Activated naive CD4-positive, alpha-beta T cell treated with anti-CD3 and anti-CD28 coated beads, Interleukin-2, amount 10 ng/mL, durations not matched to agents 7 days and 5 days (primary cell): ENCODE results near the gene KIAA0408.
"Not testable (repeated sequence)": the region's sequence is repeated elsewhere in the genome, so short reads cannot be mapped to it uniquely, and the experiment has no call there.

ENCODE experiments used
- CTCF ChIA-PET: fragments of 350-600 bp; sonication (Branson Sonifier 250); formaldehyde crosslinking; loops from one replicate; lab custom pipeline; 2021; ENCODE audit warnings: antibody characterized with exemption; lab: Charles Lee
- DNase-seq: peaks from one replicate; pipeline ENCODE4 v3.0.0-alpha.2; 2020
- H3K27ac Mint-ChIP-seq: one replicate; pipeline ENCODE4 v1.8.0; 2021; ENCODE audit warnings: mild to moderate bottlenecking, moderate library complexity, mixed read lengths
- H3K27me3 Mint-ChIP-seq: one replicate; pipeline ENCODE4 v1.8.0; 2021; ENCODE audit warnings: mild to moderate bottlenecking, mixed read lengths
- H3K36me3 Mint-ChIP-seq: one replicate; pipeline ENCODE4 v1.8.0; 2021; ENCODE audit warnings: mixed read lengths
- H3K4me1 Mint-ChIP-seq: one replicate; pipeline ENCODE4 v1.8.0; 2021; ENCODE audit warnings: mixed read lengths
- H3K4me3 Mint-ChIP-seq: one replicate; pipeline ENCODE4 v1.8.0; 2021; ENCODE audit warnings: mild to moderate bottlenecking, moderate library complexity, mixed read lengths
- H3K9me3 Mint-ChIP-seq: one replicate; pipeline ENCODE4 v1.8.0; 2021; ENCODE audit warnings: mixed read lengths

Gene KIAA0408

GRCh38 chr6:127457456-127458064 lies 1.6 kb downstream of the KIAA0408 start:
- H3K27me3 Mint-ChIP-seq: peaks cover 5% of the 10 kb centered on the region
- H3K36me3 Mint-ChIP-seq: no peaks in the 10 kb centered on the region
- no peaks in the 10 kb centered on the region for H3K9me3 Mint-ChIP-seq
- CTCF ChIA-PET: interaction anchor here (0.6 kb wide), 1 partner anchor 114 kb away, joined by 3 read pairs; no protein-coding TSS in a partner anchor
- no peak overlapping the region for H3K4me3 Mint-ChIP-seq
- H3K27ac Mint-ChIP-seq: no peak overlapping the region
- no peak for DNase-seq
- H3K4me1 Mint-ChIP-seq: peaks cover 13% of the 10 kb centered on the region

- Mint-ChIP-seq H3K4me3 (no peak overlapping the region), H3K4me1 (peaks cover 13% of the 10 kb centered on the region), H3K9me3 (no peaks in the 10 kb centered on the region), H3K27me3 (peaks cover 5% of the 10 kb centered on the region), H3K36me3 (no peaks in the 10 kb centered on the region), H3K27ac (no peak overlapping the region)
- no peak for DNase-seq
- CTCF ChIA-PET: no interaction called here
These were observed 2.7 kb downstream of the KIAA0408 start for GRCh38 chr6:127456465-127456864.

GRCh38 chr6:127453845-127454619 lies 5.2 kb downstream of the KIAA0408 start:
- no peak for DNase-seq
- Mint-ChIP-seq H3K27me3 (peaks cover 5% of the 10 kb centered on the region), H3K4me1 (no peaks in the 10 kb centered on the region), H3K9me3 (no peaks in the 10 kb centered on the region), H3K27ac (no peak overlapping the region), H3K36me3 (no peaks in the 10 kb centered on the region), H3K4me3 (no peak overlapping the region)
- CTCF ChIA-PET: no interaction called here

- no peaks in the 10 kb centered on the region for H3K36me3 Mint-ChIP-seq
- peaks cover 5% of the 10 kb centered on the region for H3K27me3 Mint-ChIP-seq
- CTCF ChIA-PET: no interaction called here
These were observed 6.4 kb downstream of the KIAA0408 start for GRCh38 chr6:127452803-127453202.

GRCh38 chr6:127451388-127451787 lies 7.8 kb downstream of the KIAA0408 start:
- Mint-ChIP-seq H3K27ac (no peak overlapping the region), H3K4me3 (no peak overlapping the region), H3K9me3 (no peaks in the 10 kb centered on the region), H3K4me1 (no peaks in the 10 kb centered on the region), H3K27me3 (no peaks in the 10 kb centered on the region), H3K36me3 (no peaks in the 10 kb centered on the region)
- CTCF ChIA-PET: no interaction called here
- no peak for DNase-seq

More at GRCh38 chr6:127452803-127453202, 6.4 kb downstream of the KIAA0408 start:
- no peak for DNase-seq
- Mint-ChIP-seq H3K4me1 (no peaks in the 10 kb centered on the region), H3K4me3 (no peak overlapping the region), H3K9me3 (no peaks in the 10 kb centered on the region), H3K27ac (no peak overlapping the region)

GRCh38 chr6:127447780-127448179 lies 11.4 kb downstream of the KIAA0408 start:
- Mint-ChIP-seq H3K4me3 (no peak overlapping the region), H3K9me3 (no peaks in the 10 kb centered on the region), H3K36me3 (no peaks in the 10 kb centered on the region), H3K27me3 (no peaks in the 10 kb centered on the region), H3K27ac (no peak overlapping the region), H3K4me1 (no peaks in the 10 kb centered on the region)
- CTCF ChIA-PET: no interaction called here
- DNase-seq: no peak

- H3K27ac Mint-ChIP-seq: no peak overlapping the region
- no peaks in the 10 kb centered on the region for H3K9me3 Mint-ChIP-seq
- CTCF ChIA-PET: interaction anchor here (1.1 kb wide), 1 partner anchor 92 kb away, joined by 3 read pairs; no protein-coding TSS in a partner anchor
- no peaks in the 10 kb centered on the region for H3K4me1 Mint-ChIP-seq
- no peaks in the 10 kb centered on the region for H3K27me3 Mint-ChIP-seq
- no peaks in the 10 kb centered on the region for H3K36me3 Mint-ChIP-seq
- H3K4me3 Mint-ChIP-seq: no peak overlapping the region
- no peak for DNase-seq
These were observed 12.8 kb downstream of the KIAA0408 start for GRCh38 chr6:127446356-127446755.

GRCh38 chr6:127441881-127442280 lies 17.3 kb downstream of the KIAA0408 start:
- DNase-seq: no peak
- Mint-ChIP-seq H3K9me3 (no peaks in the 10 kb centered on the region), H3K27me3 (no peaks in the 10 kb centered on the region), H3K36me3 (no peaks in the 10 kb centered on the region), H3K27ac (no peak overlapping the region), H3K4me3 (no peak overlapping the region), H3K4me1 (no peaks in the 10 kb centered on the region)
- CTCF ChIA-PET: no interaction called here

GRCh38 chr6:127439718-127440117 lies 19.5 kb downstream of the KIAA0408 start:
- no peaks in the 10 kb centered on the region for H3K36me3 Mint-ChIP-seq
- no peaks in the 10 kb centered on the region for H3K4me1 Mint-ChIP-seq
- H3K27ac Mint-ChIP-seq: no peak overlapping the region
- DNase-seq: no peak
- no peaks in the 10 kb centered on the region for H3K9me3 Mint-ChIP-seq
- H3K4me3 Mint-ChIP-seq: no peak overlapping the region
- CTCF ChIA-PET: no interaction called here
- H3K27me3 Mint-ChIP-seq: peaks cover 12% of the 10 kb centered on the region

GRCh38 chr6:127436578-127437110 lies 22.5 kb downstream of the KIAA0408 start:
- no peak overlapping the region for H3K27ac Mint-ChIP-seq
- no peak for DNase-seq
- no peaks in the 10 kb centered on the region for H3K4me1 Mint-ChIP-seq
- H3K36me3 Mint-ChIP-seq: no peaks in the 10 kb centered on the region
- H3K4me3 Mint-ChIP-seq: no peak overlapping the region
- CTCF ChIA-PET: no interaction called here
- no peaks in the 10 kb centered on the region for H3K9me3 Mint-ChIP-seq
- H3K27me3 Mint-ChIP-seq: peaks cover 12% of the 10 kb centered on the region

- Mint-ChIP-seq H3K4me3 (no peak overlapping the region), H3K36me3 (no peaks in the 10 kb centered on the region), H3K4me1 (no peaks in the 10 kb centered on the region), H3K27ac (no peak overlapping the region), H3K27me3 (peaks cover 12% of the 10 kb centered on the region), H3K9me3 (no peaks in the 10 kb centered on the region)
- CTCF ChIA-PET: no interaction called here
- DNase-seq: no peak
These were observed 23.5 kb downstream of the KIAA0408 start for GRCh38 chr6:127435626-127436220.

GRCh38 chr6:127434651-127435050 lies 24.5 kb downstream of the KIAA0408 start:
- Mint-ChIP-seq H3K4me1 (no peaks in the 10 kb centered on the region), H3K9me3 (no peaks in the 10 kb centered on the region), H3K36me3 (no peaks in the 10 kb centered on the region), H3K27ac (no peak overlapping the region), H3K4me3 (no peak overlapping the region), H3K27me3 (peaks cover 12% of the 10 kb centered on the region)
- CTCF ChIA-PET: interaction anchor here (0.7 kb wide), 1 partner anchor 14 kb away, joined by 5 read pairs; no protein-coding TSS in a partner anchor
- DNase-seq: no peak

GRCh38 chr6:127428562-127428961 lies 30.6 kb downstream of the KIAA0408 start:
- H3K36me3 Mint-ChIP-seq, H3K4me3 Mint-ChIP-seq, CTCF ChIA-PET, DNase-seq, H3K4me1 Mint-ChIP-seq, H3K9me3 Mint-ChIP-seq, H3K27ac Mint-ChIP-seq, H3K27me3 Mint-ChIP-seq: not testable (repeated sequence)

- H3K36me3 Mint-ChIP-seq: no peaks in the 10 kb centered on the region
- H3K4me1 Mint-ChIP-seq: peaks cover 11% of the 10 kb centered on the region
- CTCF ChIA-PET: no interaction called here
- H3K27me3 Mint-ChIP-seq: peaks cover 3% of the 10 kb centered on the region
- no peak overlapping the region for H3K4me3 Mint-ChIP-seq
- H3K9me3 Mint-ChIP-seq: peaks cover 5% of the 10 kb centered on the region
- no peak for DNase-seq
- H3K27ac Mint-ChIP-seq: no peak overlapping the region
These were observed 35.3 kb downstream of the KIAA0408 start for GRCh38 chr6:127423921-127424320.
